HepG2 (cell line): ENCODE data around the gene GUCY2D. TPM values are rescaled to one million over a fixed set of nuclear protein-coding genes. Genes with fewer than 3 reads are reported as not detected.

Experiments used
- ATAC-seq: fragments of 200-7000 bp; cut with Tn5 transposase; 3 replicates; pipeline ENCODE4 v1.9.1; 2020; ENCODE audit warnings: mild to moderate bottlenecking, moderate library complexity
- BruUV-seq: library from RNA; stranded (reverse); fragments of 400-500 nt; replicated peaks from 2 replicates; lab custom pipeline; 2021; lab: Mats Ljungman, UMichigan
- CTCF ChIA-PET: fragments of 300-600 bp; formaldehyde crosslinking; extraction: SDS; loops from one replicate; lab custom pipeline; 2021; ENCODE audit warnings: low total read pairs, inconsistent platforms, low intra/inter-chr PET ratio; lab: Yijun Ruan, JAX
- POLR2A ChIA-PET: fragments of 350-600 bp; sonication (Branson Sonifier 250); formaldehyde crosslinking; loops from one replicate; lab custom pipeline; 2020; ENCODE audit warnings: antibody characterized with exemption, inconsistent platforms; lab: Yijun Ruan, JAX
- DNase-seq: peaks from one replicate; pipeline ENCODE4 v3.0.0-alpha.2; 2015; ENCODE audit warnings: low spot score
- FAIRE-seq: peaks from 3 replicates; lab custom pipeline; 2011; peaks lifted over from hg19 to GRCh38; lab: Jason Lieb, UNC
- H2AFZ ChIP-seq: one replicate; pipeline ENCODE4 v1.6.1; 2011; ENCODE audit warnings: low read length, inconsistent platforms
- H3K27ac ChIP-seq: fragments of 300-600 bp; 3 replicates; pipeline ENCODE4 v1.8.0; 2011; ENCODE audit warnings: mixed run types, mild to moderate bottlenecking, mixed read lengths, low read length, inconsistent platforms; ENCODE audit not compliant: insufficient read depth; ENCODE audit errors: extremely low read length
- H3K27me3 ChIP-seq, 2 experiments: fragments of 200-600 bp in 1 of 2; 2 replicates in 1 of 2; 3 replicates in 1 of 2; pipeline versions ENCODE4 v1.6.0 to v1.8.0; 2011; ENCODE audit warnings: low read length in 2 of 2, mild to moderate bottlenecking in 2 of 2, moderate library complexity in 2 of 2, inconsistent platforms in 1 of 2; ENCODE audit not compliant: insufficient read depth in 2 of 2, control insufficient read depth in 1 of 2
- H3K36me3 ChIP-seq, 2 experiments: fragments of 200-600 bp in 1 of 2; replicated peaks in 1 of 2; 2 replicates in 1 of 2; 3 replicates in 1 of 2; pipeline versions ENCODE4 v1.5.1 to v1.8.0; 2011; ENCODE audit warnings: low read length in 2 of 2, inconsistent platforms in 1 of 2; ENCODE audit not compliant: insufficient read depth in 2 of 2, control insufficient read depth in 1 of 2
- H3K4me1 ChIP-seq: 2 replicates; pipeline ENCODE4 v1.5.1; 2012; ENCODE audit warnings: low read length, inconsistent platforms; ENCODE audit not compliant: insufficient read depth
- H3K4me2 ChIP-seq: 2 replicates; pipeline ENCODE4 v1.6.0; 2011; ENCODE audit warnings: low read depth, low read length, inconsistent platforms
- H3K4me3 ChIP-seq, 3 experiments: fragments of 200-600 bp in 1 of 3; sonication (generic), shearing (Covaris generic) in 1 of 3; replicated peaks in 1 of 3; 2 replicates each; pipeline ENCODE4 v1.5.1; 2011 to 2016; ENCODE audit warnings: low read length in 3 of 3, inconsistent platforms in 2 of 3, low read depth in 2 of 3, mild to moderate bottlenecking in 2 of 3, control low read depth in 1 of 3, mixed read lengths in 1 of 3; ENCODE audit not compliant: insufficient read depth in 1 of 3
- H3K79me2 ChIP-seq: one replicate; pipeline ENCODE4 v1.6.1; 2011; ENCODE audit warnings: low read length, inconsistent platforms; ENCODE audit not compliant: insufficient read depth
- H3K9ac ChIP-seq: 2 replicates; pipeline ENCODE4 v1.6.0; 2011; ENCODE audit warnings: mild to moderate bottlenecking, low read depth, low read length, inconsistent platforms; ENCODE audit not compliant: insufficient read depth
- H3K9me3 ChIP-seq: 2 replicates; pipeline ENCODE4 v1.5.1; 2012; ENCODE audit warnings: mild to moderate bottlenecking, low read length
- H4K20me1 ChIP-seq: 2 replicates; pipeline ENCODE4 v1.6.0; 2011; ENCODE audit warnings: inconsistent platforms, mild to moderate bottlenecking, low read length, moderate library complexity; ENCODE audit not compliant: insufficient read depth
- BRCA1 ChIP-seq: sonication (generic); formaldehyde crosslinking; IDR thresholded peaks from 2 replicates; pipeline ENCODE4 v1.4.0; 2020; ENCODE audit warnings: missing genetic modification reagents
- FOXA3 ChIP-seq: IDR thresholded peaks from 2 replicates; pipeline ENCODE4 v1.6.1; 2016; ENCODE audit warnings: missing genetic modification reagents, missing compliant biosample characterization
- GTF3A ChIP-seq: sonication (generic); formaldehyde crosslinking; conservative IDR thresholded peaks from 2 replicates; pipeline ENCODE4 v1.4.0; 2020; ENCODE audit warnings: mild to moderate bottlenecking, missing genetic modification reagents
- IRF1 ChIP-seq: sonication (generic); formaldehyde crosslinking; IDR thresholded peaks from 2 replicates; pipeline ENCODE4 v1.4.0; 2020; ENCODE audit warnings: low read depth, mild to moderate bottlenecking, missing genetic modification reagents
- KDM1A ChIP-seq: IDR thresholded peaks from 2 replicates; pipeline ENCODE4 v1.6.1; 2016; ENCODE audit warnings: missing compliant biosample characterization
- NFRKB ChIP-seq: fragments of 450-650 bp; IDR thresholded peaks from 2 replicates; pipeline ENCODE4 v1.6.1; 2017
- SP4 ChIP-seq: sonication (generic); formaldehyde crosslinking; IDR thresholded peaks from 2 replicates; pipeline ENCODE4 v1.8.1; 2023; ENCODE audit warnings: mild to moderate bottlenecking, missing genetic modification reagents
- ZEB1 ChIP-seq: IDR thresholded peaks from 2 replicates; pipeline ENCODE4 v1.6.1; 2012; ENCODE audit warnings: mild to moderate bottlenecking, low read depth, inconsistent platforms; ENCODE audit not compliant: insufficient replicate concordance
- WGBS: methylation state at CpG from one replicate; pipeline ENCODE4 v1.1.6; 2017; ENCODE audit warnings: low lambda C conversion rate; 5-methylcytosine and 5-hydroxymethylcytosine counted together
- in situ Hi-C: cut with HindIII; loops from 2 replicates; pipeline ENCODE4 v1.10.0; 2017; ENCODE audit warnings: low pct_unique_long_range_greater_than_20kb; ENCODE audit not compliant: extremely low pct_ligation_motif_present
- intact Hi-C: fragments of 100-400 bp; cut with micrococcal nuclease; formaldehyde crosslinking; loops from one replicate; pipeline ENCODE4 v1.10.0; 2022; ENCODE audit not compliant: unreplicated experiment
- polyA plus RNA-seq, 8 experiments: library from polyadenylated mRNA; depleted of rRNA in 3 of 8; stranded (reverse) in 7 of 8; unstranded in 1 of 8; fragments of >200 nt; fragmentation: Illumina TruSeq in 4 of 8; extraction: Trizol in 4 of 8; gene quantifications; 2 replicates each; pipeline versions ENCODE4 v1.2.1 to v1.2.3, GENCODE V29; 2011 to 2016; ENCODE audit warnings: low read depth in 4 of 8, missing spikeins in 1 of 8, mixed read lengths in 1 of 8; ENCODE audit not compliant: insufficient read depth in 1 of 8
- total RNA-seq, 5 experiments: library from RNA; depleted of rRNA; stranded (reverse); fragments of >200 nt; fragmentation: Illumina TruSeq; extraction: Trizol; gene quantifications; 2 replicates each; pipeline ENCODE4 v1.2.3, GENCODE V29; 2016; ENCODE audit warnings: low read depth in 1 of 5
- TF ChIP-seq, protein P1 (sequence below): sonication (generic); formaldehyde crosslinking; IDR thresholded peaks from 2 replicates; pipeline ENCODE4 v1.5.1; 2020; ENCODE audit warnings: missing genetic modification reagents, mild to moderate bottlenecking, borderline replicate concordance
- TF ChIP-seq, protein P2 (sequence below): sonication (generic); formaldehyde crosslinking; IDR thresholded peaks from 2 replicates; pipeline ENCODE4 v1.4.0; 2020; ENCODE audit warnings: mild to moderate bottlenecking, missing genetic modification reagents

GUCY2D gene
- total and polyA plus RNA-seq, 2 of the 13 experiments (the other 11 are each of a cell fraction or from before 2014, with no cell fraction given), result not detected

DNA sequence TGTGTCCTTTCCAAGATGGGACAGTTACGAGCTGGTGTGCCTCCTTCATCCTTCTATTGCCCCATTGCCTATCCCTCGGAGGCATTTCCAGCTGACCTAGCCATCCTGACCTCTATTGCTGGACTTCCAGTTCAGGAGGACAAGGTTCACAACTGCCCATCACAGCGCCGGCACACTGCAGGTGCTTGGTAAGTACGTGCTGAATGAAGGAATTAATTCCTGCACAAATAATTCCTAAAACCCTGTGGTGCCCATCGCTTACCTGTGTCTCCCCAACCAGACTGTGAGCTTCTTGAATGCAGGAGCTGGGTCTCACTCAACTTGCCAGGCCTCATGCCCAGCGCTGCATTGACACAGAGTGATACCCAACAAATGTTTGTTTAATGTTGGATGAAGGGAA, 49.4 kb downstream of the GUCY2D start:
- TF ChIP-seq KDM1A (CRISPR knock-in tag), result no peak
- Histone ChIP-seq H3K27ac (no peak overlapping the region), H3K4me3 (no peak overlapping the region), H3K27me3 (peaks cover 8 to 70% of the 10 kb centered on the region in 2 experiments; a peak in 4 of 5 replicates), H3K4me1 (peaks cover 23% of the 10 kb centered on the region), H3K4me2 (no peak overlapping the region), H4K20me1 (no peaks in the 10 kb centered on the region; the same call in 1 of the 2 replicates), H3K36me3 (no peaks in the 10 kb centered on the region), H3K79me2 (no peaks in the 10 kb centered on the region), H3K9me3 (no peaks in the 10 kb centered on the region), H2AFZ (no peak overlapping the region), H3K9ac (no peak overlapping the region)
- FAIRE-seq, result no peak
- ChIA-PET POLR2A (no interaction called here), CTCF (no interaction called here)
- BruUV-seq, result no TSS peak
- in situ Hi-C loops (no loop called here), intact Hi-C loops (no loop called here)
- 46% methylated on average over 6 of the region's 7 CpGs for WGBS
- no peak for DNase-seq
- ATAC-seq, result no peak

- CTCF ChIA-PET, result no interaction called here
- WGBS, result 79% methylated on average over 6 of the region's 6 CpGs
- POLR2A ChIA-PET, result no interaction called here
- no TSS peak for BruUV-seq
- H3K4me2 ChIP-seq, result no peak overlapping the region
- H3K27me3 ChIP-seq, result peaks cover 8 to 62% of the 10 kb centered on the region in 2 experiments; a peak in 4 of 5 replicates
- H3K4me3 ChIP-seq, result no peak overlapping the region
- intact Hi-C loops, result no loop called here
- H3K36me3 ChIP-seq, result no peaks in the 10 kb centered on the region
- no peak for DNase-seq
- no peak overlapping the region for H2AFZ ChIP-seq
- no peaks in the 10 kb centered on the region for H3K79me2 ChIP-seq
- H4K20me1 ChIP-seq, result no peaks in the 10 kb centered on the region; the same call in 1 of the 2 replicates
- in situ Hi-C loops, result no loop called here
- FAIRE-seq, result no peak
- H3K27ac ChIP-seq, result no peak overlapping the region
- H3K9ac ChIP-seq, result no peak overlapping the region
- no peak for ATAC-seq
- H3K9me3 ChIP-seq, result no peaks in the 10 kb centered on the region
- H3K4me1 ChIP-seq, result peaks cover 30% of the 10 kb centered on the region
- TF ChIP-seq GTF3A (CRISPR knock-in tag), result no peak
- no peak for TF ChIP-seq SP4 (CRISPR knock-in tag)
- TF ChIP-seq, protein P1, sequence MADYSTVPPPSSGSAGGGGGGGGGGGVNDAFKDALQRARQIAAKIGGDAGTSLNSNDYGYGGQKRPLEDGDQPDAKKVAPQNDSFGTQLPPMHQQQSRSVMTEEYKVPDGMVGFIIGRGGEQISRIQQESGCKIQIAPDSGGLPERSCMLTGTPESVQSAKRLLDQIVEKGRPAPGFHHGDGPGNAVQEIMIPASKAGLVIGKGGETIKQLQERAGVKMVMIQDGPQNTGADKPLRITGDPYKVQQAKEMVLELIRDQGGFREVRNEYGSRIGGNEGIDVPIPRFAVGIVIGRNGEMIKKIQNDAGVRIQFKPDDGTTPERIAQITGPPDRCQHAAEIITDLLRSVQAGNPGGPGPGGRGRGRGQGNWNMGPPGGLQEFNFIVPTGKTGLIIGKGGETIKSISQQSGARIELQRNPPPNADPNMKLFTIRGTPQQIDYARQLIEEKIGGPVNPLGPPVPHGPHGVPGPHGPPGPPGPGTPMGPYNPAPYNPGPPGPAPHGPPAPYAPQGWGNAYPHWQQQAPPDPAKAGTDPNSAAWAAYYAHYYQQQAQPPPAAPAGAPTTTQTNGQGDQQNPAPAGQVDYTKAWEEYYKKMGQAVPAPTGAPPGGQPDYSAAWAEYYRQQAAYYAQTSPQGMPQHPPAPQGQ, result no peak
- TF ChIP-seq ZEB1, result no peak
- no peak for TF ChIP-seq FOXA3
- no peak for TF ChIP-seq NFRKB
- TF ChIP-seq BRCA1 (CRISPR knock-in tag), result no peak
- TF ChIP-seq, protein P2, sequence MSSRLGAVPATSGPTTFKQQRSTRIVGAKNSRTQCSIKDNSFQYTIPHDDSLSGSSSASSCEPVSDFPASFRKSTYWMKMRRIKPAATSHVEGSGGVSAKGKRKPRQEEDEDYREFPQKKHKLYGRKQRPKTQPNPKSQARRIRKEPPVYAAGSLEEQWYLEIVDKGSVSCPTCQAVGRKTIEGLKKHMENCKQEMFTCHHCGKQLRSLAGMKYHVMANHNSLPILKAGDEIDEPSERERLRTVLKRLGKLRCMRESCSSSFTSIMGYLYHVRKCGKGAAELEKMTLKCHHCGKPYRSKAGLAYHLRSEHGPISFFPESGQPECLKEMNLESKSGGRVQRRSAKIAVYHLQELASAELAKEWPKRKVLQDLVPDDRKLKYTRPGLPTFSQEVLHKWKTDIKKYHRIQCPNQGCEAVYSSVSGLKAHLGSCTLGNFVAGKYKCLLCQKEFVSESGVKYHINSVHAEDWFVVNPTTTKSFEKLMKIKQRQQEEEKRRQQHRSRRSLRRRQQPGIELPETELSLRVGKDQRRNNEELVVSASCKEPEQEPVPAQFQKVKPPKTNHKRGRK (CRISPR knock-in tag), result no peak
- TF ChIP-seq IRF1, result no peak
Measured at GRCh38 chr17:8052256-8053252, 50.1 kb downstream of the GUCY2D start.
